Mesothelial cell of epicardium (in vitro differentiated cells): ENCODE data around the gene TIFAB. TPM values are rescaled to one million over a fixed set of nuclear protein-coding genes. Genes with fewer than 3 reads are reported as not detected.
A peak's percentile ranks its signal among the peaks of the same experiment; 100 is the strongest.

Experiments
- DNase-seq, 2 experiments: peaks; one replicate each; pipeline ENCODE4 v3.0.0; 2021; ENCODE audit warnings: low spot score in 2 of 2; ENCODE audit not compliant: unreplicated experiment in 2 of 2
- H3K27ac Mint-ChIP-seq: 2 replicates; pipeline ENCODE4 v1.8.0; 2021; ENCODE audit warnings: mixed read lengths
- H3K27me3 Mint-ChIP-seq: 2 replicates; pipeline ENCODE4 v1.8.0; 2021; ENCODE audit warnings: low read depth, mixed read lengths
- H3K36me3 Mint-ChIP-seq: 2 replicates; pipeline ENCODE4 v1.8.0; 2021; ENCODE audit warnings: mixed read lengths
- H3K4me1 Mint-ChIP-seq: 2 replicates; pipeline ENCODE4 v1.8.0; 2021; ENCODE audit warnings: mixed read lengths
- H3K4me3 Mint-ChIP-seq: 2 replicates; pipeline ENCODE4 v1.8.0; 2021; ENCODE audit warnings: mild to moderate bottlenecking, moderate library complexity, mixed read lengths
- H3K9me3 Mint-ChIP-seq: 2 replicates; pipeline ENCODE4 v1.8.0; 2021; ENCODE audit warnings: mixed read lengths
- CTCF ChIP-seq: fragments of 200-600 bp; sonication (generic); IDR thresholded peaks from one replicate; pipeline ENCODE4 v1.5.0; 2021; ENCODE audit warnings: antibody characterized with exemption; ENCODE audit not compliant: unreplicated experiment
- total RNA-seq: library from RNA; stranded (reverse); gene quantifications from 3 replicates; pipeline ENCODE4 v1.2.1, GENCODE V29; 2021

Gene TIFAB
- total RNA-seq, 1 donor from 2014 or later, result not detected

GRCh38 chr5:135422419-135422818 lies 29.7 kb downstream of the TIFAB start:
- no peak overlapping the region for H3K4me3 Mint-ChIP-seq
- TF ChIP-seq CTCF, result no peak
- peaks cover 36% of the 10 kb centered on the region for H3K27me3 Mint-ChIP-seq
- DNase-seq, result no peak
- peaks cover 3% of the 10 kb centered on the region for H3K4me1 Mint-ChIP-seq
- H3K36me3 Mint-ChIP-seq, result no peaks in the 10 kb centered on the region
- H3K27ac Mint-ChIP-seq, result no peak overlapping the region
- peaks cover 11% of the 10 kb centered on the region for H3K9me3 Mint-ChIP-seq

- H3K36me3 Mint-ChIP-seq, result no peaks in the 10 kb centered on the region
- peaks cover 11% of the 10 kb centered on the region for H3K9me3 Mint-ChIP-seq
- peaks cover 58% of the 10 kb centered on the region for H3K27me3 Mint-ChIP-seq
- H3K4me3 Mint-ChIP-seq, result no peak overlapping the region
- no peaks in the 10 kb centered on the region for H3K4me1 Mint-ChIP-seq
- no peak for TF ChIP-seq CTCF
- DNase-seq, result no peak
- H3K27ac Mint-ChIP-seq, result no peak overlapping the region
Observed at GRCh38 chr5:135417083-135417482, 35.1 kb downstream of the TIFAB start.

GRCh38 chr5:135405082-135405481 lies 47.1 kb downstream of the TIFAB start:
- no peak for DNase-seq
- Mint-ChIP-seq H3K27me3 (peaks cover 10% of the 10 kb centered on the region), H3K36me3 (no peaks in the 10 kb centered on the region), H3K4me1 (peaks cover 12% of the 10 kb centered on the region), H3K9me3 (no peaks in the 10 kb centered on the region), H3K27ac (no peak overlapping the region), H3K4me3 (no peak overlapping the region)
- no peak for TF ChIP-seq CTCF

- Mint-ChIP-seq H3K9me3 (no peaks in the 10 kb centered on the region), H3K27ac (no peak overlapping the region), H3K4me1 (peaks cover 29% of the 10 kb centered on the region), H3K4me3 (no peak overlapping the region), H3K36me3 (no peaks in the 10 kb centered on the region), H3K27me3 (peaks cover 6% of the 10 kb centered on the region)
- no peak for TF ChIP-seq CTCF
- no peak for DNase-seq
Observed at GRCh38 chr5:135402031-135402430, 50.1 kb downstream of the TIFAB start.

- TF ChIP-seq CTCF, result no peak
- peak overlapping the region; percentile 66 for H3K27ac Mint-ChIP-seq
- peaks cover 2% of the 10 kb centered on the region for H3K27me3 Mint-ChIP-seq
- no peaks in the 10 kb centered on the region for H3K9me3 Mint-ChIP-seq
- H3K4me3 Mint-ChIP-seq, result peak overlapping the region; percentile 86
- no peak for DNase-seq
- H3K4me1 Mint-ChIP-seq, result peaks cover 38% of the 10 kb centered on the region
- H3K36me3 Mint-ChIP-seq, result no peaks in the 10 kb centered on the region
Observed at GRCh38 chr5:135400866-135401265, 51.3 kb downstream of the TIFAB start.
